SKM-1 treated with dmso at 0.1 percent for 144 hours (cell line): Measurements from ENCODE around the gene GNG13.
"Not testable (repeated sequence)": the region's sequence is repeated elsewhere in the genome, so short reads cannot be mapped to it uniquely, and the experiment has no call there.

Experiments used
- DNase-seq: peaks from one replicate; lab custom pipeline; 2025; ENCODE audit not compliant: unreplicated experiment; lab: John Stamatoyannopoulos, UW

GNG13 gene

DNA sequence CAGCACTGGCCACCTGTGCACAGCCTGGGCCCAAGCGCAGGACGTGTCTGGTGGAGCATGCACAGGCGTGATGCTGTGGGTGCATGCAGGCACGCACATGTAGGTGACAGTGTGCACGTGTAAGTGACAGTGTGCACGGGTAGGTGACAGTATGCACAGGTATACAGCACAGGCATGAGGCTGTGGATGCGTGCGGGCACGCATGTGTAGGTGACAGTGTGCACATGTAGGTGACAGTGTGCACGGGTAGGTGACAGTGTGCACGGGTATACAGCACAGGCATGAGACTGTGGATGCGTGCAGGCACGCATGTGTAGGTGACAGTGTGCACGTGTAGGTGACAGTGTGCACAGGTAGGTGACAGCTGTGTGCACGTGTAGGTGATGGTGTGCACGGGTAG, 20.2 kb downstream of the GNG13 start:
- no peak for DNase-seq

- DNase-seq, result no peak
Measured at GRCh38 chr16:779561-779960, 21.0 kb downstream of the GNG13 start.

GRCh38 chr16:778909-779527, 21.5 kb downstream of the GNG13 start:
- DNase-seq, result no peak

- no peak for DNase-seq
Measured at GRCh38 chr16:778447-778846, 22.1 kb downstream of the GNG13 start.

DNA sequence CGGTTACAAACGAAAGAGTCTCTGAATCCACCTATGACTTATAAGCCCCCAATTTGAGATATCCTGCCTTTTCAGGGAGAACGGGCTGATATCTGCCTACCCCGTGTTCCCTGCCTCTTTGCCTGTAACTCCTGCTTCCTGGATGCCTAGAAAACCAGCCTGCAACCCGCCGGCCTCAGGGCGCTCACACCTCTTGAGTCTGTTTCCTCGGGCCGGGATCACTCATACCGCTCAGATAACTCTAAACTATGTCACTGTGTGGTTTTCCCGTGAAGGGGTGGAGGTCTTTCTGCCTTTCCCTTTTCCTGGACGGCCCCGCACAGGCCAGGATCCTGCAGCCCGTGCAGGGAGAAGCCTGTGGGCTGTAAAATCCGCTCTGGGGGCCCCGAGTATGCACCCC, 22.7 kb downstream of the GNG13 start:
- DNase-seq, result no peak

- DNase-seq, result no peak
Measured at GRCh38 chr16:776824-777223, 23.7 kb downstream of the GNG13 start.

DNA sequence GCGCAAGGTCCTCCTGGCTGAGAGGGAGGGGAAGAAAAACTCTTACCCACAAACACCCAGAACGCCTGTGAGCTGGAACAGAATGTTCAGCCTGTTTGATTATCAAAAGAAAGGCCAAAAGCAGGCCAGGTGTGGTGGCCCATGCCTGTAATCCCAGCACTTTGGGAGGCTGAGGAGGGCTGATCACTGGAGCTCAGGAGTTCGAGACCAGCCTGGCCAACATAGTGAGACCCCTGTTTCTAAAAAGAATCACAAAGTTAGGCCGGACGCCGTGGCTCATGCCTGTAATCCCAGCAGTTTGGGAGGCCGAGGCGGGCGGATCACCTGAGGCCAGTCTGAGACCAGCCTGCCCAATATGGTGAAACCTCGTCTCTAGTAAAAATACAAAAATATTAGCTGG, 24.2 kb downstream of the GNG13 start:
- not testable (repeated sequence) for DNase-seq

GRCh38 chr16:775236-775796, 25.2 kb downstream of the GNG13 start:
- no peak for DNase-seq

DNA sequence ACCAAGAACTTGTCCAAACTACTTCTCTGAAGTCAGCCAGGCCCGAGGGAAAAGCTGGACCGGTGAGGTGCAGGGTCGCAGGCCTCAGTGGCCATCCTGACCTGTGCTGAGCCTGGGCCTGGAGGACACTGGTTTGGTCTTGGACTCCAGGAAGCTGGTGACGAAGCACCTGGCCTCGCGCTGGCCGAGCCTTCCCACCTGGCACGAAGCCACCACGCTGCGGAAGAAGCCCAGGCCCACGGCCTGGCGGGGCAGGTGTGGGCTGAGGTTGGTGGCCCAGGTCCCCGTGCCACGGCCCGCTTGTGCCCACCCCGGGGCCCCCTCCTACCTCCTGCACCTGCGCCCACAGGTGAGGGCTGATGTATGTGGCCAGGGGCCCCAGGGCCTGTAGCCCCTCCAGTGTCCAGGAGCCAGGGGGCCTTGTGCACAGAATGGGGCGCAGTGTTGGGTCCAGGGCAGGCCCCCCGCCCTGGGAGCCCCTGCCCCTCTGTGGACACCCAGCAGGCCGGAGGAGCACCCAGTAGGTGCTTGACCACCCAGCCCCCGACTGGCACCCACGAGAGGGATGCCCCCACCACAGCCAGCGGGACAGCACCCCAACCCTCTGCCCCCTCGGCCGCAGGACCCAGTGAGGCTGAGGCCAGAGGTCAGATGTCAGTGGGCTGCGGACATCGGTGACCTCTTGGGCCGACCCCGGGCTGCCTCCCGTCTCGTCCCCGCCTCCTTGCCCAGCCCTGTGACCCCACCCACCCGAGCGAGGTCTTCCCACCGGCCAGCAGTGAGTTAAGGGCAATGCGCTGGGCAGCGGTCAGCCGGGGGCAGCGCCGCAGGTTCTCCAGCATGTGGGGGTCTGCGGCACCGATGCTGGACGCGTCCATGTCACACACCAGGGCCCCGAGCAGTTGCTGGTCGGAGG, 26.2 kb downstream of the GNG13 start:
- DNase-seq, result no peak

DNA sequence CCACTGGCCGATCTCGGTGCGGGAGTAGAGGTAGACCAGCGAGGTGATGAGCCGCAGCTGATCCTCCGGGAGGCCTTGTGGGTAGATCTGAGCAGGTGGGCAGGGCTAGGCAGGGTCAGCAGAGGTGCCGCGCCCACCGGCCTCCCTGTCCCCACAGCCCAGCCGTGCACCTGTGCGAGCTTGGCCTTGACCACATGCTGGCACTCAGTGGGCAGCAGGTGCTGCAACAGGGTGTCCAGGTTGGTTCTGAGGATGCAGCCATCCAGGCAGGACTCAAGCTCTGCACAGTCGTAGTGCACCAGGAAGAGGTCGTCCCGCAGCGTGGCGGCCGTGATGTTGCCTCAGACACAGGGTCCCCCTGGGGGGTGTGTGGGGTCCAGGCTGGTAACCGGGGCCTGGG, 27.6 kb downstream of the GNG13 start:
- no peak for DNase-seq

DNA sequence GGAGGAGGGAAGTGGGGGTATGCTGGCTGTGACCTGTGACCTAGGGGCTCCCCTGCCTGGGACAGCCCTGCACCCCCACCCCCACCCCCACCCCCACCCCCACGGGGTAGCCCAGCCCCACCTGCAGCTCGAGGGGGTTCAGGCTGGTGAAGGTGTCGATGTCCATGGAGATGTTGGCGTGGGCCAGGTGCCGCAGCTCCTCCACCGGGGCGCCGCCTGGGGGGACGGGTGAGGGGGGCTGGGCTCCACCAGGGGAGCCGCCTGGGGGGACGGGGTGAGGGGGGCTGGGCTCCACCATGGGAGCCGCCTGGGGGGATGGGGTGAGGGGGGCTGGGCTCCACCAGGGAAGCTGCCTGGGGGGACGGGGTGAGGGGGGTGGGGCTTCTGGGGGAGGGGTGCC, 30.1 kb downstream of the GNG13 start:
- no peak for DNase-seq

DNA sequence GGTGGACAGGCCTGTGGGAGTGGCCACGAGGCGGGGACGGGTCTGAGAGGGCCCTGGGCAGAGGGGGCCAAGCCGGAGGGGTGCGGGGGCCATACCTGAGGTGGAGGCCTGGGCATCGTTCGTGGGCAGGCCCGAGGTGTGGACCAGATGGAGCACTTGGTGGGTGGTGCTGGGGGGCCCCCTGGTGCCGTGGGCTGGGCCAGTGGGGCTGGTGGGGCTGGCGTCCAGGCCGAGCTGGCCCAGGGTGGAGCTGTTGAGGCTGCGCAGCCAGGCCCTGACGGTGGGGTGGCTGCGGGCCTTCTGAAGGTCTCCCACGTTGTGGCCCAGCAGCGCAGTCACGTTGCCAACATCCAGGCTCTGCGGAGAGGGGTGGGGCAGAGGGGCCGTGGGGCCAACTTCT, 30.6 kb downstream of the GNG13 start:
- DNase-seq, result no peak

DNA sequence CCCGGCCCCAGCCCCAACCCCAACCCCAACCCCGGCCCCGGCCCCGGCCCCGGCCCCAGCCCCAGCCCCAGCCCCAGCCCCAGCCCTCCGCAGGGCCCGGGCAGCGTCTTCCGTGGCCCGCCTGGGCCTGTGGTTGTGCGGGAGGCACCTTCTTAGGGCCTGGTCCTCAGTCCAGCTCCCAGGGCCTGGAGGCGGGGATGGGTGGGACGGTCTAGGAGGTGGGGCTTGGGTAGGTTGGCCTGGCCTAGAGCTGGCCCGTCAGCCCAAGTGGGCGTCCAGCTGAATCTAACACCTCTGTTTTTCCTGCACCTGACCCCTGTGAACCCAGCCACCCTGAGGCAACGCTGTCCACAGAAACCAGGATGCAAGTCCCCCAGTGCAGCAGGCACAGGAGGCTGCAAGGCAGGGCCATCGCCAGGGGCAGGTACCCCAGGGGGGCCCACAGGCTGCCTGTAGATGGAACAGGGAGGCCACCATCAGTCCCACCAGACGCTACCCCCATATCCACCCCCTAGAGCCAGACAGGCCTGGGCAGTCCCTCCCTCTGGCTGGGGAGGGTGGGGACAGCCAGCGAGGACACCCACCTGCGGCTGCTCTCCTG, 31.2 kb downstream of the GNG13 start:
- DNase-seq, result no peak

- no peak for DNase-seq
Measured at GRCh38 chr16:768428-768827, 32.1 kb downstream of the GNG13 start.

- DNase-seq, result no peak
Measured at GRCh38 chr16:767743-768235, 32.7 kb downstream of the GNG13 start.

GRCh38 chr16:766820-767640, 33.5 kb downstream of the GNG13 start:
- DNase-seq, result no peak

DNA sequence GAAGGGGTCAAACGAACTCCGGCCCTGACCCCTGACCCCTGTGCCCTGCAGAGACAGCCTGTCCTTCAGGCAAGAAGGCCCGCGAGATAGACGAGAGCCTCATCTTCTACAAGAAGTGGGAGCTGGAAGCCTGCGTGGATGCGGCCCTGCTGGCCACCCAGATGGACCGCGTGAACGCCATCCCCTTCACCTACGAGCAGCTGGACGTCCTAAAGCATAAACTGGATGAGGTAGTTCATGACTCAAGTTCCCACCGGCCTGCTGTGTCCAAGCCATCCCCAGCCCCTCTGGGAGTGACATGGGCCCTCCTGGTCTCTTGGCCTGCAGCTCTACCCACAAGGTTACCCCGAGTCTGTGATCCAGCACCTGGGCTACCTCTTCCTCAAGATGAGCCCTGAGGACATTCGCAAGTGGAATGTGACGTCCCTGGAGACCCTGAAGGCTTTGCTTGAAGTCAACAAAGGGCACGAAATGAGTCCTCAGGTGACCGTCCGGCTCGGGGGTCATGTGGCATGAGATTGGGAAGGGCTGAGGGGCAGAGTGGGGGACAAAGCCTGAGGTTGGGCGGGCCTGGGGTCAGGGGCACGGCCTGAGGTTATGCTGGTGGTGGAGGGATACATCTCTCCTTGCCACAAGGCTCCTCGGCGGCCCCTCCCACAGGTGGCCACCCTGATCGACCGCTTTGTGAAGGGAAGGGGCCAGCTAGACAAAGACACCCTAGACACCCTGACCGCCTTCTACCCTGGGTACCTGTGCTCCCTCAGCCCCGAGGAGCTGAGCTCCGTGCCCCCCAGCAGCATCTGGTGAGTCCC, 34.3 kb downstream of the GNG13 start:
- no peak for DNase-seq

DNA sequence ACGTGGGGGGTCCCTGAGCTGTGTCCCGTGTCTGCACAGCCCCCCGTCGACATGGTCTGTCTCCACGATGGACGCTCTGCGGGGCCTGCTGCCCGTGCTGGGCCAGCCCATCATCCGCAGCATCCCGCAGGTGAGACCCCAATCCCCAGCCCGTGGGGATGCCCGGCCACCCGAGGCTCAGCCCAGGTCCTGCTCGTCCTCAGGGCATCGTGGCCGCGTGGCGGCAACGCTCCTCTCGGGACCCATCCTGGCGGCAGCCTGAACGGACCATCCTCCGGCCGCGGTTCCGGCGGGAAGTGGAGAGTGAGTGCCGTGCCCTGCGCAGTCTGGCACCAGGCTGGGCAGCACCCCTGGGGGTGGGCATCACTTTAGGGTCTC, 35.1 kb downstream of the GNG13 start:
- no peak for DNase-seq

DNA sequence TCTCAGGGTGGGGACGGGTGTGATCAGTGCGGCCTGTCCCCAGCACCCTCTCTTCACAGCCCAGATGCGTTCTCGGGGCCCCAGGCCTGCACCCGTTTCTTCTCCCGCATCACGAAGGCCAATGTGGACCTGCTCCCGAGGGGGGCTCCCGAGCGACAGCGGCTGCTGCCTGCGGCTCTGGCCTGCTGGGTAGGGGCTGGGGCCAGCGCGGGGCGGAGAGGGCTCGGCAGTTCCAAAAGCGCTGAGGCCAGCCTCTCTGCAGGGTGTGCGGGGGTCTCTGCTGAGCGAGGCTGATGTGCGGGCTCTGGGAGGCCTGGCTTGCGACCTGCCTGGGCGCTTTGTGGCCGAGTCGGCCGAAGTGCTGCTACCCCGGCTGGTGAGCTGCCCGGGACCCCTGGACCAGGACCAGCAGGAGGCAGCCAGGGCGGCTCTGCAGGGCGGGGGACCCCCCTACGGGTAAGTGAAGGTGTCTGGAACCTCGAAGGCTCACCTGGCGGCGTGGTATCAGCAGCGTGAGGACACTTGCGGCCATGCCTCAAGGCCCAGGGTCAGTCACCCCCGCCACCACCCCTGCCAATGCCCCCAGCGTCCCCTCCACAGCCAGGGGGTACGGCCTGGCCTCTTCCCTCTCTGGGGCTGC, 35.6 kb downstream of the GNG13 start:
- DNase-seq, result no peak
